Central memory CD8-positive, alpha-beta T cell (primary cell): ENCODE measurements around the gene SPATA31A3.
"Not testable (repeated sequence)": the region's sequence is repeated elsewhere in the genome, so short reads cannot be mapped to it uniquely, and the experiment has no call there.

Experiments
- ATAC-seq: fragments of 150-1000 bp; cut with Tn5 transposase; replicated peaks from 2 replicates; pipeline ENCODE4 v1.10.0; 2022; ENCODE audit warnings: mild to moderate bottlenecking, moderate FRiP score, moderate number of reproducible peaks; ENCODE audit not compliant: poor library complexity, severe bottlenecking; ENCODE audit errors: extremely low read depth
- DNase-seq, 2 donors: peaks; one replicate each; pipeline ENCODE4 v3.0.0; 2021; ENCODE audit warnings: low spot score in 2 of 2
- H3K27ac Mint-ChIP-seq: one replicate; pipeline ENCODE4 v1.8.0; 2022; ENCODE audit warnings: low read depth, mild to moderate bottlenecking, moderate library complexity, mixed read lengths
- H3K27me3 Mint-ChIP-seq: one replicate; pipeline ENCODE4 v1.8.0; 2022; ENCODE audit warnings: mixed read lengths
- H3K36me3 Mint-ChIP-seq: one replicate; pipeline ENCODE4 v1.8.0; 2022; ENCODE audit warnings: mild to moderate bottlenecking, moderate library complexity, mixed read lengths; ENCODE audit not compliant: insufficient read depth
- H3K4me1 Mint-ChIP-seq: one replicate; pipeline ENCODE4 v1.8.0; 2022; ENCODE audit warnings: mixed read lengths
- H3K4me3 Mint-ChIP-seq: one replicate; pipeline ENCODE4 v1.8.0; 2022; ENCODE audit warnings: mild to moderate bottlenecking, moderate library complexity, mixed read lengths
- H3K9me3 Mint-ChIP-seq: one replicate; pipeline ENCODE4 v1.8.0; 2022; ENCODE audit warnings: mixed read lengths

SPATA31A3 gene

DNA sequence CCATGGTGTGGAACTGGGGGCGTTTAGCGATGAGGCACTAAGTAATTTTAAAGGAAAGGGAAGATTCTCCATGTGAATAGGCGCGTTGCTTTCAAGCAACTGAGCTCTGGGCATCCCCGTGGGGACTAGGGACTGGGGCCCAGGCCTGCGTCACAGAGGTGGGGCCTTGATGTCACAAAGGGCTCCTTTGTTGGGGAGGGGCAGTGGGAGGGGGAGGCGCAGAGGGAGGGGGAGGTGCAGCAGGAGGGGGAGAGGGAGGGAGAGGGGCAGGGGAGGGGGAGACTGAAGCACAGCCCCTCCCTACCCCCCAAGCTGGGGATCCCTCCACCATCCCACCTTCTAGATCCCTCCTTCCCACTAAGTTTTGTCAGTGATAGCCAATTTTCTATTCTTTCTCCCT, at the start of gene SPATA31A3:
SPATA31A3 (minus strand) TSS at position 101 of the 400 bp plus-strand sequence; CDS start at position 72, 29 bp downstream.
- not testable (repeated sequence) for H3K4me3 Mint-ChIP-seq, H3K27ac Mint-ChIP-seq, H3K36me3 Mint-ChIP-seq, H3K4me1 Mint-ChIP-seq, H3K9me3 Mint-ChIP-seq, H3K27me3 Mint-ChIP-seq, DNase-seq, ATAC-seq

DNA sequence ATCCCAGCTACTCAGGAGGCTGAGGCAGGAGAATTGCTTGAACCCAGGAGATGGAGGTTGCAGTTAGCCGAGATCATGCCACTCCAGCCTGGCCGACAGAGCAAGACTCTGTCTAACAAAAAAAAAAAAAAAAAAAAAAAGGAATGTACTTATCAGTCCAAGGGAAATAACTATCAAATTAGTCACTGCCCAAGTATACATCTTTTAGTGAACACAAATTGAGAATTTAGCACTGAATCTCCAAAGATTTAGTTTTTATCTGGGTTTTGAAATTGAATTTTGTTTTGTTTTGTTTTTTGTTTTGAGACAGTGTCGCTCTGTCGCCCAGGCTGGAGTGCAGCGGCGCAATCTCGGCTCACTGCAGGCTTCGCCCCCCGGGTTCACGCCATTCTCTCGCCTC, 39.8 kb downstream of the SPATA31A3 start:
- not testable (repeated sequence) for H3K36me3 Mint-ChIP-seq, H3K9me3 Mint-ChIP-seq, H3K27ac Mint-ChIP-seq, H3K27me3 Mint-ChIP-seq, H3K4me3 Mint-ChIP-seq, H3K4me1 Mint-ChIP-seq, DNase-seq, ATAC-seq

DNA sequence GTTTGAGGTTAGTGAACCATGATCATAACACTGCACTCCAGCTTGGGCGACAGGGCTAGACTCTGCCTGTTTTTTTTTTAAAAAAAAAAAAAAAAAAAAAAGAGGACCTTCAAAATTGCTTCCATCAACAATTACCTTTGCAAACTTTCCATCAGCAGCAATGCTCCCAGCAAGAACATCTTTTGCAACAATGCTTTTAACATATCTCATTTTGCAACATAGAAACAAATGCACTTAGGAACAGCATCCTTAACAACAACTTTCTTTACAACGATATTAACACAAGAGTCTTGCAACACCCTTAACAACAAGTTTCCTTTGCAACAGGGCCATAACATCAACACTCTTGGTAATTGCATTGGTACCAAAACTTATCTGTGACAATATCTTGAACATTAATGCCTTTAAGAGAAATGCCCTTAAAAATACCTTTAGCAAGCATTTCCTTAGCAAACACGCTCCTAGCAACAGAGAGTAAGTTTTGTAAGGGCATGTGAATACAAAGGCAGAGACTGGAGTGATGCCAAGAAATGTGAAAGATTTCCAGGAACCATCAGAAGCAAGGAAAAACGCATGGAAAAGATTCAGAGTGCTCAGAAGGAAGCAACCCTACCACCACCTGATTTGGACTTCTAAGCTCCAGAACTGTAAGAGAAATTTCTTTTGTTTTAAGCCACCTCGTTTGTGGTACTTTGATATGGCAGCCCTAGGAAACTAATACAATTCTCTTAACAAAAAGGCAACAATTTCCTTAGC, 49.8 kb downstream of the SPATA31A3 start:
- not testable (repeated sequence) for ATAC-seq, H3K9me3 Mint-ChIP-seq, DNase-seq

DNA sequence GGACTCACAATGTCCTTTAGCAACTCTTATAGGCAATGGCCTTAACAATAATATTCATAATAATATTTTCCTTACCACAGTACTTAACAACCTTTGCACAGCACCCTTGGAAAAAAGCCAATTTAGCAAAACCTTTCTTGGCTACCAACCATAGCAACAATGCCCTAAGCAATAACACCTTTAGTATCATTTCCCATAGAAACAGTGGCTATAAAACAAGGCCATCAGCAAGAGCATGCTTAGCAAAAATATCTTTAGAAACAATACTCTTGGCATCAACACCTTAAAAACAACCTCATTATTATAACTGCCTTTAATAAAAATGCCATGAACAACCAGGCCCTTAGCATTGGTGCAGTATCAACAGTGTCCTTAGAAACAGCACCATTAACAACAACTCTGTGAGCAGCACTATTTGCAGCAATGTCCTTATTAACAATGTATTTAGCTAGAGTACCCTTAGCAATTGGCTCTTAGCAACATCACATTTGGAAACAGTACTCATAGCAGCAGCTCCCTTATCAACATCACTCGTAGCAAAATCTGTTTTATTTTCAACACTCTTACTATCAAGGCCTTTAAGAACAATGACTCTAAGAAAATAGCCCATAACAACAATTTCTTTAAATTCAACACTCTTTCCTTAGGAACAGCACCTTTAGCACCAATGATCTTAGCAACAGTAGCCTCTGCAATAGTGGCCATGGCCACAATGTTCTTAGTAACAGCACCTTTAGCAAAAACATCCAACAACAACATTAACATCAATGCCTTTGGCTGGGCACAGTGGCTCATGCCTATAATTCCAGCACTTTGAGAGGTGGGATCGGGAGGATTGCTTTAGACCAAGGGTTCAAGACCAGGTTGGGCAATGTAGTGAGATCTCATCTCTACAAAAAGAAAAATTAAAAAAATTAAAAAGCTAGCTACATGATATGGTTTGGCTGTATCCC, 52.2 kb downstream of the SPATA31A3 start:
- H3K27me3 Mint-ChIP-seq, H3K27ac Mint-ChIP-seq, H3K9me3 Mint-ChIP-seq, H3K4me1 Mint-ChIP-seq, ATAC-seq, H3K36me3 Mint-ChIP-seq, DNase-seq, H3K4me3 Mint-ChIP-seq: not testable (repeated sequence)

More for the DNA sequence above, 49.8 kb downstream of the SPATA31A3 start:
- H3K36me3 Mint-ChIP-seq, H3K4me1 Mint-ChIP-seq, H3K27me3 Mint-ChIP-seq, H3K4me3 Mint-ChIP-seq, H3K27ac Mint-ChIP-seq: not testable (repeated sequence)

DNA sequence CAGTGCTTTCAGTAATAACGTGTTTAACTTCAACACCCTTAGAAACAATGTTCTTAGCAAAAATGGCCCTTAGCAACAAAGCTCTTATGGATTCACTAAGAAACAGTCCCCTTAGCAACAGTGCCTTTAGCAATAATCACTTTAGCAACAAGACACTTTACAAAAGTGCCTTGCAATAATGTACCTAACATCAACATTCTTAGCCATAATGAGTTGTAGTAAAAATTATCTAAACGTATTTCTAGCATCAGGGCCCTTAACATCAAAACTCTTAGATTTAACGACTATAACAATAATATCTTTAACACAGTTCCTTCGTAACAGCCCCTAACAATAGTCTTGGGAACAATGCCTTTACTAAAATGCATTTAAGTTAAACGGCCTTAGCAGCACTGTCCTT, 54.0 kb downstream of the SPATA31A3 start:
- H3K9me3 Mint-ChIP-seq, H3K36me3 Mint-ChIP-seq, H3K27ac Mint-ChIP-seq, H3K4me1 Mint-ChIP-seq, H3K4me3 Mint-ChIP-seq, DNase-seq, H3K27me3 Mint-ChIP-seq, ATAC-seq: not testable (repeated sequence)

DNA sequence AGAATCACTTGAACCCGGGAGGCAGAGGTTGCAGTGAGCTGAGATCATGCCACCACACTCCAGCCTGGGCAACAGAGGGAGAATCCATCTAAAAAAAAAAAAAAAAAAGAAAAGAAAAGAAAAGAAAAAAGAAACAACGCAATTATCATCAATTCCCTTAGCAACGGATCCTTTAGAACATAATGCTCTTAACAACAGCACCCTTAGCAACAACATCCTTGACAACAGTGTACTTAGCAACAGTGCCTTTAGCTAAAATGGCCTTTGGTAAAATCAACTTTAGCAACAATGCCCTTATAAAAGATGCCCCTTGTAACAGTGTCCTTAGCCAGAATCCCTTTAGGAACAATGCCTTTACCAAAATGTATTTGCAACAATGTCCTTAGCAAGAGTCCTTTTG, 54.7 kb downstream of the SPATA31A3 start:
- ATAC-seq, H3K27ac Mint-ChIP-seq, H3K9me3 Mint-ChIP-seq: not testable (repeated sequence)

More for the DNA sequence above, 54.7 kb downstream of the SPATA31A3 start:
- H3K4me1 Mint-ChIP-seq, H3K4me3 Mint-ChIP-seq, H3K36me3 Mint-ChIP-seq, H3K27me3 Mint-ChIP-seq, DNase-seq: not testable (repeated sequence)
